Left ventricle myocardium superior (tissue), 1 donor: ENCODE results near the gene ABCG2. TPM values are rescaled to one million over a fixed set of nuclear protein-coding genes. Genes with fewer than 3 reads are reported as not detected.
A peak's percentile ranks its signal among the peaks of the same experiment; 100 is the strongest.

ENCODE experiments used
- ATAC-seq: fragments of 200-7000 bp; cut with Tn5 transposase; one replicate; pipeline ENCODE4 v1.9.1; 2020; ENCODE audit warnings: mild to moderate bottlenecking, moderate library complexity
- DNase-seq: peaks from one replicate; pipeline ENCODE4 v3.0.0-alpha.2; 2020
- intact Hi-C: fragments of 100-400 bp; cut with micrococcal nuclease; formaldehyde crosslinking; loops from one replicate; pipeline ENCODE4 v1.11.0; 2022
- long read RNA-seq: library from polyadenylated mRNA; unstranded; transcript quantifications from one replicate; pipeline ENCODE4 v2.0.0, GENCODE V29; 2021
- total RNA-seq: library from RNA; stranded (reverse); fragmentation: NEBNext Ultra II Directional; extraction: Animal tissue kit (Norgen Biotek cat#: 25700); gene quantifications from one replicate; pipeline ENCODE4 v1.2.1, GENCODE V29; 2021
- donor health status: DM: no; HTN: yes; CAD: no; lungs with severe emphysema.

The ABCG2 gene
- 0.97 TPM for total RNA-seq
- long read RNA-seq, full-length matches to known transcripts, result 1 of 3 reads
- long read RNA-seq, partial matches to known transcripts, result 0 of 3 reads
- long read RNA-seq, other reads (novel, unspliced or antisense), result 2 of 3 reads

GRCh38 chr4:88158489-88159228, at the start of gene ABCG2:
TSS of gene ABCG2 (minus strand) at chr4:88158639. CDS start at chr4:88139995, 18,644 bp downstream.
- DNase-seq (peak; percentile 43), ATAC-seq (peak; percentile 78)
- intact Hi-C loops, result no loop called here

- DNase-seq, result no peak
- intact Hi-C loops, result no loop called here
- no peak for ATAC-seq
Measured at GRCh38 chr4:88208156-88208555, 49.7 kb upstream of the ABCG2 start.

- intact Hi-C loops, result no loop called here
- ATAC-seq (no peak), DNase-seq (no peak)
Measured at GRCh38 chr4:88207171-88207570, 48.7 kb upstream of the ABCG2 start.

- intact Hi-C loops, result no loop called here
- DNase-seq, result no peak
- no peak for ATAC-seq
Measured at GRCh38 chr4:88204882-88205281, 46.4 kb upstream of the ABCG2 start.

- DNase-seq (no peak), ATAC-seq (no peak)
- intact Hi-C loops, result no loop called here
Measured at GRCh38 chr4:88202443-88202842, 44.0 kb upstream of the ABCG2 start.

- intact Hi-C loops, result no loop called here
- DNase-seq (no peak), ATAC-seq (no peak)
Measured at GRCh38 chr4:88200186-88200585, 41.7 kb upstream of the ABCG2 start.

GRCh38 chr4:88196523-88197185, 38.2 kb upstream of the ABCG2 start:
- ATAC-seq (no peak), DNase-seq (no peak)
- intact Hi-C loops, result no loop called here

- DNase-seq (no peak), ATAC-seq (no peak)
- intact Hi-C loops, result no loop called here
Measured at GRCh38 chr4:88196013-88196365, 37.5 kb upstream of the ABCG2 start.

GRCh38 chr4:88195328-88196012, 37.0 kb upstream of the ABCG2 start:
- ATAC-seq (no peak), DNase-seq (no peak)

GRCh38 chr4:88191404-88191803, 33.0 kb upstream of the ABCG2 start:
- DNase-seq (no peak), ATAC-seq (no peak)
- intact Hi-C loops, result no loop called here

More at GRCh38 chr4:88195328-88196012, 37.0 kb upstream of the ABCG2 start:
- intact Hi-C loops, result no loop called here

- DNase-seq, result no peak
- no peak for ATAC-seq
- intact Hi-C loops, result no loop called here
Measured at GRCh38 chr4:88189881-88190585, 31.6 kb upstream of the ABCG2 start.

GRCh38 chr4:88189418-88189738, 30.9 kb upstream of the ABCG2 start:
- DNase-seq, result no peak
- ATAC-seq, result no peak
- intact Hi-C loops, result no loop called here

- intact Hi-C loops, result no loop called here
- no peak for ATAC-seq
- DNase-seq, result no peak
Measured at GRCh38 chr4:88188738-88189417, 30.4 kb upstream of the ABCG2 start.

- intact Hi-C loops, result no loop called here
- DNase-seq, result no peak
- ATAC-seq, result no peak
Measured at GRCh38 chr4:88187766-88188165, 29.3 kb upstream of the ABCG2 start.

GRCh38 chr4:88185906-88186305, 27.5 kb upstream of the ABCG2 start:
- intact Hi-C loops, result no loop called here
- no peak for ATAC-seq
- DNase-seq, result no peak

- intact Hi-C loops, result no loop called here
- DNase-seq, result no peak
- no peak for ATAC-seq
Measured at GRCh38 chr4:88179261-88179660, 20.8 kb upstream of the ABCG2 start.

- no peak for DNase-seq
- intact Hi-C loops, result no loop called here
- no peak for ATAC-seq
Measured at GRCh38 chr4:88178626-88179231, 20.3 kb upstream of the ABCG2 start.

GRCh38 chr4:88177983-88178625, 19.7 kb upstream of the ABCG2 start:
- DNase-seq (no peak), ATAC-seq (peak; percentile 53)
- intact Hi-C loops, result no loop called here
